ENCODE data around the gene RARRES1.

RARRES1 gene

DNA sequence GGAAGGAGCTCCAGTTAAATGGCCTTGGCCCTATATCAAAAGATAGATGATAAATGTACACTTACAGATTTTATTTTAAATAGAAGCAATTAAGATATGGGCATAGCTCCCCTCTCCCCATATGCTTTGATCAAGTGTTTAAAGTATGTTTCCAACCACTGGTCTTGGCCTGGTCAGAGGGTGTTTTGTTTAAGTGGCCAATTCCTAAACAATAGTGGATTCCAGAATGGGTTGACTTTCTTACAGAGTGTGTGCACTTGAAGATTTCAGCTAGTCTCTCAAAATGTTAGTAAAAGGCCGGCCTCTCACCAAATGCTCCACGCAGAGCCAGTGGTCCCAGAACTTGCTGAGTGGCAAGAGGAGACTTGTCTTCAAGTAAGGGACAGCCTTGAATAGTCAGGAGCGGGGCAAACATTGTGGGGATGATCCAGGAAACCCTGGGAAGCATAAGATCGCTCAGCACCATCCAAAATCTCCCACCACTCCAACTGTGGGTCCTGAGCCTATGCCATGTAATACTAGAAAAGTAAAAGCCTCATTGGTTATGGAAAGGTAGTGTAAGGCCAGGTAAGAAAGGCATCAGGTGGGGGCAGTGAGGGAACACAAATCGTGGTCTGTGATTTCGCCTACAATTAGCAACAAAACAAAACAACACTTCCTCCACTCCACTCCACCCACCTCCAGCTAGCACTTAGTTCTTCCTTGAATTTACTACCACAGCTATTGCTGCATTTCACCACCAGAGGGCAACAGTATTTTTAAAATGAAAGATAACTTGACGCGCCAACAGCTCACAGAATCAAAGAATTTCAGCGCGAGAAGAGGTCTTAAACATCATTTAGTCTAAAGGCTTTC, 4.8 kb downstream of the RARRES1 start:
- peak; percentile 68 for DNase-seq (ENCODE audit: extremely low spot score)
- no peak for TF ChIP-seq FOXA1 (IDR thresholded peaks at IDR 0.05)
- TF ChIP-seq L3MBTL2 (conservative IDR thresholded peaks at IDR 0.05), result no peak

DNA sequence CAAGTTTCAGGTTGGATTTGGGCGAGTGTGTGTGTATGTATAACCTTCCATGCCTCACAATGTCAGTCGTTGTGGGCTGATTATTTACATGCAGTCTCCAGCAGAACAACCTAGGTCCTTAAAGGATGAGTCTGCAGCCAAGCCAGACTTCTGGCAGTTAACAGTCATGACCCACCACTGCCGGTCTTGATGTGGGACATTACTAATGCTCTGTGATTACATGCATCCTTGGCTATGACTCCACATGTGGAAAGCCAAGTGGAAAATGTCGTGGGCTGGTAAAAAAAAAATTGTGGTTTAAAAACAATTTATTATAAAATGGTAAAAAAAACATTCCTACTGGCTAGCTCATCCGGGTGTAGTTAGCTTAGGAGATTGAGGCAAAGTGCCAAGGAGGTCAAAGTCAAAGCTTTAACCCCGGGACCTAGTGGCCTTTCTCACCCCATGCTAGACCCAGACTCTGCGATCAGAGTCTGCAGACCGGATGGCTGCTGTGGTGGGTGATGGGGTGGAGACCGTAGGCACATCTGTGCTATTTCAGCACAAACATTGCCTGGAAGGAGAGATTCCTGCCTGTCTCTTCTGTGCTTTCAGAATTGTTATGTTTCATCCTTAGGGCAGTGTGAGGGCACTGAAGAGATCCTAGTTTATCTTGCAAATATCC, 6.8 kb downstream of the RARRES1 start:
- POLR2A ChIA-PET, result no interaction called here
- DNase-seq (ENCODE audit: extremely low spot score), result no peak
- TF ChIP-seq BHLHE40 (IDR thresholded peaks at IDR 0.05; ENCODE audit: borderline replicate concordance), result no peak
- TF ChIP-seq L3MBTL2 (conservative IDR thresholded peaks at IDR 0.05), result no peak
- TF ChIP-seq SUZ12 (IDR thresholded peaks at IDR 0.05), result no peak
- TF ChIP-seq HDGF (IDR thresholded peaks at IDR 0.05; ENCODE audit: borderline replicate concordance), result no peak
- no peak for TF ChIP-seq LEF1 (IDR thresholded peaks at IDR 0.05; ENCODE audit: borderline replicate concordance)
- TF ChIP-seq SP1 (IDR thresholded peaks at IDR 0.05), result no peak
- CTCF ChIA-PET, result interaction anchor here (0.7 kb wide), 1 partner anchor 871 kb away, joined by 3 read pairs; no protein-coding TSS in a partner anchor

More for the DNA sequence above, 4.8 kb downstream of the RARRES1 start:
- ChIA-PET CTCF (interaction anchor here (0.6 to 2.2 kb wide), 10 partner anchors 9 to 1115 kb away, joined by 3 to 17 read pairs (median 4); no protein-coding TSS in a partner anchor), POLR2A (interaction anchor here (0.7 kb wide), 1 partner anchor 621 kb away, joined by 3 read pairs; no protein-coding TSS in a partner anchor)

DNA sequence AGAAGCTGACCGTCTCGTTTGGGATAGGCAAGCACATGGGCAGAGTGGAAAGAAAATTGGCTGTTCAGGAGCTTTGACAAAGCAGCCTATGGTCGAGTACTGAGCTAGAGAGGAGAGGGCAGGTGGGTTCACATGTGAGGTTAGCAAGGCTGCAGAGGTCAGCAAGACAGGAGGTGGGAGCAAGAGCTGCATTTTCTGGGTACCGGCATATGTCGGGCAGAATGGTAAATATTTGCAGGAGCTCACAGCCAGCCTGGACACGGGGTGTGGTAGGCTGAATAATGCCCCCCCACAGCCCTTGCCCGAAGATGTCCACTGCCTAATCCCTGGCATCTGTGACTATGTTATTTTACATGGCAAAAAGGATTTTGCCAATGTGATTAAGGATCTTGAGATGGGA, 8.3 kb downstream of the RARRES1 start:
- ChIA-PET POLR2A (no interaction called here), CTCF (interaction anchor here (1.2 kb wide), 1 partner anchor 65 kb away, joined by 8 read pairs; no protein-coding TSS in a partner anchor)
- DNase-seq (ENCODE audit: extremely low spot score), result no peak

DNA sequence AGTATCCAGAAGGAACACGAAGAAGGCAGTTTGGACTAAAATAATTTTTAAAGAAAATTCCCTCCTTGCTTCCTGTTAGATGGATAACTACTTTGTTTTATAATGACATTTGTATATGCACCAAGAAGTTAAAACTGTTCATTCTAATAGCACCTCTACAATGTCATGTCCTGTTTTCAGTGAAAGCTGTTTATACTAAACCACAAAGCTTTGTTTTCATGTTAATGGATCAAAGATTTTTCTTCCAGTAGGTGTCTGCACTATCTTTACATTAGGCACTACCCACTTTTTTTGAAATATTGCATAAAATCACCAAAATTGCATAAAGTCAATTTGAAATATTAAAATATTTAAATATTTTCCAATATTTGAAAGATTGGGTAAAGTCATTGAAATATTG, 10.1 kb downstream of the RARRES1 start:
- ChIA-PET CTCF (no interaction called here), POLR2A (no interaction called here)
- TF ChIP-seq FOXA1 (IDR thresholded peaks at IDR 0.05) (no peak), ARNT (IDR thresholded peaks at IDR 0.05) (no peak), NFRKB (IDR thresholded peaks at IDR 0.05) (no peak), SUZ12 (IDR thresholded peaks at IDR 0.05) (no peak), BHLHE40 (IDR thresholded peaks at IDR 0.05; ENCODE audit: borderline replicate concordance) (no peak), FOXM1 (IDR thresholded peaks at IDR 0.05; ENCODE audit: borderline replicate concordance) (no peak), SP1 (IDR thresholded peaks at IDR 0.05) (no peak), FOXK2 (IDR thresholded peaks at IDR 0.05) (no peak), ZNF384 (IDR thresholded peaks at IDR 0.05) (no peak), L3MBTL2 (conservative IDR thresholded peaks at IDR 0.05) (no peak), LEF1 (IDR thresholded peaks at IDR 0.05; ENCODE audit: borderline replicate concordance) (no peak), HDGF (IDR thresholded peaks at IDR 0.05; ENCODE audit: borderline replicate concordance) (no peak), CTBP1 (IDR thresholded peaks at IDR 0.05; ENCODE audit: borderline replicate concordance) (no peak), TARDBP (IDR thresholded peaks at IDR 0.05) (no peak), ELF4 (IDR thresholded peaks at IDR 0.05) (no peak)
- TF ChIP-seq, protein P1, sequence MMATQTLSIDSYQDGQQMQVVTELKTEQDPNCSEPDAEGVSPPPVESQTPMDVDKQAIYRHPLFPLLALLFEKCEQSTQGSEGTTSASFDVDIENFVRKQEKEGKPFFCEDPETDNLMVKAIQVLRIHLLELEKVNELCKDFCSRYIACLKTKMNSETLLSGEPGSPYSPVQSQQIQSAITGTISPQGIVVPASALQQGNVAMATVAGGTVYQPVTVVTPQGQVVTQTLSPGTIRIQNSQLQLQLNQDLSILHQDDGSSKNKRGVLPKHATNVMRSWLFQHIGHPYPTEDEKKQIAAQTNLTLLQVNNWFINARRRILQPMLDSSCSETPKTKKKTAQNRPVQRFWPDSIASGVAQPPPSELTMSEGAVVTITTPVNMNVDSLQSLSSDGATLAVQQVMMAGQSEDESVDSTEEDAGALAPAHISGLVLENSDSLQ (IDR thresholded peaks at IDR 0.05), result no peak
- no peak for DNase-seq (ENCODE audit: extremely low spot score)

More for the DNA sequence above, 8.3 kb downstream of the RARRES1 start:
- no peak for TF ChIP-seq ZNF384 (IDR thresholded peaks at IDR 0.05)
- TF ChIP-seq FOXK2 (IDR thresholded peaks at IDR 0.05), result no peak
- TF ChIP-seq, protein P1 (IDR thresholded peaks at IDR 0.05), result no peak
- no peak for TF ChIP-seq FOXM1 (IDR thresholded peaks at IDR 0.05; ENCODE audit: borderline replicate concordance)
- TF ChIP-seq ARNT (IDR thresholded peaks at IDR 0.05), result no peak
- TF ChIP-seq ELF4 (IDR thresholded peaks at IDR 0.05), result no peak
- TF ChIP-seq NFRKB (IDR thresholded peaks at IDR 0.05), result no peak
- no peak for TF ChIP-seq HDGF (IDR thresholded peaks at IDR 0.05; ENCODE audit: borderline replicate concordance)
- no peak for TF ChIP-seq TARDBP (IDR thresholded peaks at IDR 0.05)
- no peak for TF ChIP-seq FOXA1 (IDR thresholded peaks at IDR 0.05)
- TF ChIP-seq CTBP1 (IDR thresholded peaks at IDR 0.05; ENCODE audit: borderline replicate concordance), result no peak

DNA sequence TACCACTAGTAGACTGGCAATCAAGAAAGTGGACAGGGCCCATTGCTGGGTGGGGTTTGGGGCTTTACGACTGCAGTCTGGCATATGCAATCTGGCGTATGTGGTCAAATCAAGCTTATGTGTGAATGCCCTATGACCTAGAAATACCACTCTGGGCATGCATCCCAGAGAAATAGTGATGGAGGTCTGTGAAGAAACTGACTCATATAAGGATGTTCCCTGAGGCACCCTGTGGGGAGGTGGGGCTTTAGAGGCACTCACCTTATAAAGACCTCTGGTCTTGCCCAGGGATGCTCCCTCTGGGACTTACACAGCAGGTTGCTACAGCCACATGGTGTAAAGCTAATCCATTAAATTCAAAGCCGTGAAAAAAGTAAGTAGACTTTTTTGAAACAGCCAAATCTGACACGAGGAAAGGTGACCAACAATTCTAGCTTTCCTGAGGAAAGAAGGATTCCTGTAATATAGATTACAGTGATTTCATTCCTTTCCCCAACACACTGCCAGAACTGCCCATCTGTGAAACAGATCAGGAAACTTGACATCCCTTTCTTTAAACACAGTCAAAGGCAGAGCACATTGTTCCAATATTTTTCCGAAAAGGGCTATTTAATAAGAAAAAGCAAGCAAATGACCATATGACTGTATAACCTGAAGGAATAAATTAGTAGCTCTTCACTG, 13.6 kb downstream of the RARRES1 start:
- ChIA-PET CTCF (no interaction called here), POLR2A (no interaction called here)
- TF ChIP-seq ELF4 (IDR thresholded peaks at IDR 0.05) (no peak), L3MBTL2 (conservative IDR thresholded peaks at IDR 0.05) (no peak), NFRKB (IDR thresholded peaks at IDR 0.05) (no peak)
- no peak for DNase-seq (ENCODE audit: extremely low spot score)

DNA sequence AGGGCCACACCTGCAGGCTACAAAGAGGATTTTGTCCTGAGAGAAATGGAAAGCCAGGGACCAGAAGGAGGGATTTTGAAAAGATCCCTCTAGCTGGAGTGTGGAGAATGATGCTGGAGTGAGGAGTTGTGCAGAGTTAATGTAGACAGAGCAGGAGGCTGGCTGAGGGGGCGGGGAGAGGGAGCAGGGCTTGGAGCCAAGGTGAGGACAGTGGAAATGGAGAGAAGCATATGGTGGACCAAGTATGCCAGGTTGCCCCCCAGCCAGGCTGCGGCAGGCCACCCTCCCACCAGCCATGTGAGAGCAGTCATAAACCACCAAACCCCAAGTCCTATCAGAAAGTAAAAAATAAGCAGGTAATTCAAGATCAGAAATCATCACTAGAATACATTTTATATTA, 14.7 kb downstream of the RARRES1 start:
- POLR2A ChIA-PET, result no interaction called here
- CTCF ChIA-PET, result no interaction called here

More for the DNA sequence above, 14.7 kb downstream of the RARRES1 start:
- no peak for DNase-seq (ENCODE audit: extremely low spot score)
- no peak for TF ChIP-seq ARNT (IDR thresholded peaks at IDR 0.05)
- no peak for TF ChIP-seq TARDBP (IDR thresholded peaks at IDR 0.05)
- no peak for TF ChIP-seq FOXA1 (IDR thresholded peaks at IDR 0.05)
- no peak for TF ChIP-seq LEF1 (IDR thresholded peaks at IDR 0.05; ENCODE audit: borderline replicate concordance)
- no peak for TF ChIP-seq SP1 (IDR thresholded peaks at IDR 0.05)
- TF ChIP-seq CTBP1 (IDR thresholded peaks at IDR 0.05; ENCODE audit: borderline replicate concordance), result no peak
- no peak for TF ChIP-seq ELF4 (IDR thresholded peaks at IDR 0.05)
- TF ChIP-seq NFRKB (IDR thresholded peaks at IDR 0.05), result no peak
- TF ChIP-seq L3MBTL2 (conservative IDR thresholded peaks at IDR 0.05), result no peak
- no peak for TF ChIP-seq HDGF (IDR thresholded peaks at IDR 0.05; ENCODE audit: borderline replicate concordance)
- TF ChIP-seq, protein P1 (IDR thresholded peaks at IDR 0.05), result no peak

All from HEK293T (cell line).